ENCODE results near the gene ETNK2. TPM values are rescaled to one million over a fixed set of nuclear protein-coding genes. Genes with fewer than 3 reads are reported as not detected.

Gene ETNK2
- polyA plus RNA-seq, 4 donors: 0.22 to 52.6 (median 3.2) TPM

DNA sequence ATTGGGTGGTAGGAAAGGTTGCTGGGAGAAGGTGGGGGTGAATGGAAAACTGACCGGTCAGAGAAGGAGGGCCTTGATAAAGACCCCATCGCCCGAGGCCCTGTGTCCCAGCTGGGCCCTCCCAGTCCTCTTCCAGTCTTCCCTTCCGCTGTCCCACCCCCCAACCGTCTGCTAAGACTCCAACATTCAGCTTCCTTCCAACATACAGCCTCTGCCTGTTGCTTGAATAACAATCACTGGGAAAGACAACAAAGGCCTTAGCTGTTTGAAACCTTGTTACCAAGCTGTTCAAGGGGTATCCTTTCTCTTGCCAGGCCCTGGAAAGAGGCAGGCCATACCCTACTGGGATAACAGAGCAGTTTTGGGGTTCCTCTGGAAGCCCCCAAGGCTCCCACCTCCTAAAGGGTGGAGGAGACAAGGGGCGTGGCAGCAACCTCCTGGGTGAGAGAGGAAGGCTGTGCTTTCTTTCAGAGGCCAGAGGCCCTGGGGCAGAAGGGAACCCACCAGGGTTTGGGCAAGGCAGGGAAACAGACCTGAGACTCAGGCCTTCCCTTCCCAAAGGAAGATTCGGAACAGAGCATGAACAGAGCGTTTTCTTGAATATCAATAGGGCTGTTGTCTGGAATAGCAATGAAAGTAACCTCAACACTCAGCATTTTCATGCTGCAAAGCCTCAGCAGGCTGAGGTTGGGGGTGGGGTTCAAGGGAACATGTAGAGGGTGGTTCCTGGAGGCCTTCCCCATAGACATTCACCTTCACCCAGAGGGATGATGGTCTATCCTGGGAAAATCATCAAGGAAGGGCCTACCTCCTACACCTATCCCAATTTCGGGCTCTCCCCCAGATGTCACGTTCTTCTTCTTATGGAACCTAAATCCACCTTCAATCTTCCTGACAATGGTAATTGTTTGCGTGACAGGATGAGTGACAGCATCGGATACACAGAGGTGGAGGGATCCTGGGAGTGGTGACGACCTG lies 4.1 kb downstream of the ETNK2 start:
- FAIRE-seq (no peak), DNase-seq (no peak)
- no peaks in the 10 kb centered on the region for H3K27me3 ChIP-seq (ENCODE audit: control insufficient read depth in 3 of 3, insufficient read depth in 3 of 3, low read length in 3 of 3)
- peaks cover 0 to 66% (median 0%) of the 10 kb centered on the region in 3 donors for H3K4me1 ChIP-seq (ENCODE audit: control insufficient read depth in 3 of 3, insufficient read depth in 2 of 3, low read depth in 1 of 3, low read length in 2 of 3)
- peaks cover 0 to 40% (median 0%) of the 10 kb centered on the region in 3 donors for H3K36me3 ChIP-seq (ENCODE audit: control insufficient read depth in 3 of 3, insufficient read depth in 2 of 3, low read depth in 1 of 3, low read length in 3 of 3)
- H3K27ac ChIP-seq (ENCODE audit: low read depth in 1 of 3, low read length in 2 of 3): peak overlapping the region in 1 of 3 donors; percentile 72
- no peaks in the 10 kb centered on the region for H3K9me3 ChIP-seq (ENCODE audit: control insufficient read depth in 2 of 2, insufficient read depth in 1 of 2, low read depth in 1 of 2, low read length in 1 of 2)
- 71 to 83% (median 76%) methylated on average over 13 of the region's 13 CpGs for WGBS, 3 donors
- no peak overlapping the region for H3K4me3 ChIP-seq (ENCODE audit: low read depth in 1 of 3, low read length in 3 of 3)

DNA sequence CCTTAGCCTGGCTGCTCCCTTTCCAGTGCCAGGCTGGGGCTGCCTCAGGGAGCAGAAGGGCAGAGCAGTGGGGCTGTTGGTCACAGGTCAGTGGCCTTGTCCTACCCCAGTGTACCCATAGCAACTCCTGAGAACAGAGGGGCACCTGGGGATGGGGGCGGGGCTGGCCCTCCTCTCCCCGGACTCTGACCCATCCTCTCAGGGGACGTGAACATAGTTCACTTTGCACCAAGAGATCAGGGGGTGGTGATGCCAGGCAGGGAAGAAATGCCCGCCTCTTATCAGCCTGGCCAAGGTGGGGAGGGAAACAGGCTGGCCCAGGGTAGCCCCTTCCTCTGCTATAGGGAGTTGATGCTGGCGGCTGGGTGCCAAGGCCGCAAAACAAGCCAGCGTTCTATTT lies 4.9 kb downstream of the ETNK2 start:
- no peaks in the 10 kb centered on the region for H3K27me3 ChIP-seq (ENCODE audit: control insufficient read depth in 3 of 3, insufficient read depth in 3 of 3, low read length in 3 of 3)
- H3K4me3 ChIP-seq (ENCODE audit: low read depth in 1 of 3, low read length in 3 of 3): no peak overlapping the region
- WGBS, 3 donors: 36 to 64% (median 37%) methylated on average over 6 to 7 of the region's 7 CpGs
- peaks cover 0 to 43% (median 0%) of the 10 kb centered on the region in 3 donors for H3K36me3 ChIP-seq (ENCODE audit: control insufficient read depth in 3 of 3, insufficient read depth in 2 of 3, low read depth in 1 of 3, low read length in 3 of 3)
- peak; percentile 57 to 74 for DNase-seq
- FAIRE-seq: no peak
- no peaks in the 10 kb centered on the region for H3K9me3 ChIP-seq (ENCODE audit: control insufficient read depth in 2 of 2, insufficient read depth in 1 of 2, low read depth in 1 of 2, low read length in 1 of 2)
- H3K4me1 ChIP-seq (ENCODE audit: control insufficient read depth in 3 of 3, insufficient read depth in 2 of 3, low read depth in 1 of 3, low read length in 2 of 3): peaks cover 0 to 67% (median 0%) of the 10 kb centered on the region in 3 donors
- peak overlapping the region in 1 of 3 donors; percentile 72 for H3K27ac ChIP-seq (ENCODE audit: low read depth in 1 of 3, low read length in 2 of 3)

DNA sequence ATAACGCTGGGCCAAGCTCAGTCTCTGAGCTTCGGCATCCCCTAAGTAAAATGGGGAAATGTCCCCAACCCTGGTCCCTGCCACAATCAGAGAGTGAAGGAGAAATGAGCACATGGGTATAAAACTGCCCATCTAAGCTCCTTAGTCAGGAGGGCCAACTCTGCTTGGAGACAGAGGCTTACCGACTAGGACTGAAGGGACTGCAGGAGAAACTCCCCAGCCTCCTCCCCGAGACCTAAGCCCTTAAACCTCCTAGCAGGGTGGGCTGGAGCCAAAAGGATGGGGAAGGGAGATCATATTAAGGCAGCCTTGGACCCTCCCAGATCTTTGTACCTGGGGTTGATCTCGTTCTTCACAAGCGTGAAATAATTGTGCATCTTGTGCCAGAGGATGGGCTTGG lies 5.5 kb downstream of the ETNK2 start:
- FAIRE-seq (no peak), DNase-seq (no peak)
- peak overlapping the region in 1 of 3 donors; percentile 48 for H3K27ac ChIP-seq (ENCODE audit: low read depth in 1 of 3, low read length in 2 of 3)
- H3K9me3 ChIP-seq (ENCODE audit: control insufficient read depth in 2 of 2, insufficient read depth in 1 of 2, low read depth in 1 of 2, low read length in 1 of 2): no peaks in the 10 kb centered on the region
- peaks cover 0 to 46% (median 0%) of the 10 kb centered on the region in 3 donors for H3K36me3 ChIP-seq (ENCODE audit: control insufficient read depth in 3 of 3, insufficient read depth in 2 of 3, low read depth in 1 of 3, low read length in 3 of 3)
- H3K4me1 ChIP-seq (ENCODE audit: control insufficient read depth in 3 of 3, insufficient read depth in 2 of 3, low read depth in 1 of 3, low read length in 2 of 3): peaks cover 0 to 68% (median 0%) of the 10 kb centered on the region in 3 donors
- H3K4me3 ChIP-seq (ENCODE audit: low read depth in 1 of 3, low read length in 3 of 3): no peak overlapping the region
- WGBS, 3 donors: 72 to 87% (median 73%) methylated on average over 6 of the region's 6 CpGs
- H3K27me3 ChIP-seq (ENCODE audit: control insufficient read depth in 3 of 3, insufficient read depth in 3 of 3, low read length in 3 of 3): no peaks in the 10 kb centered on the region

DNA sequence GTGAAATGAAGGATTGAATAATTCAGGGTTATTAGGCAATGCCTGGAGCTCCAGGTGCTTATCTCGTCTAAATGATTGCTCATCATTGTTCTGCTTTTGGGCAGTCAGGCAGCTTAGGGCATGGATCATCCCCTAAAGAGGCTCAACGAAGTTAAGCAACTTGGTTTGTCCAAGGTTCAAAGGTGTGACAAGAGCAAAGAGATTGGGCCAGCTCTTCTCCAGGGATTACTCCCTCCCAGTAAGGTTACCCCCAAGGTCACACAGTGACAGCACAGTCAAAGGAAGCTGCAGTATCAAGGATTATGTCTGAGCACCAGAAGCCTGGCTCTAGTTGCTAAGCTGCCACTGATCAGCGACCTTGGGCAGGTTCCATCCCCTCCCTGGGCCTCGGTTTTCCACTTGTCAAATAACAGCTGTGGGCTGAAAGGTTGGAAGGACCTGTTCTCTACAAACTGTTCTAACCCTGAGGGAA lies 6.8 kb downstream of the ETNK2 start:
- Histone ChIP-seq H3K27ac (ENCODE audit: low read depth in 1 of 3, low read length in 2 of 3) (peak overlapping the region in 1 of 3 donors; percentile 22), H3K36me3 (ENCODE audit: control insufficient read depth in 3 of 3, insufficient read depth in 2 of 3, low read depth in 1 of 3, low read length in 3 of 3) (peaks cover 0 to 51% (median 0%) of the 10 kb centered on the region in 3 donors), H3K4me3 (ENCODE audit: low read depth in 1 of 3, low read length in 3 of 3) (no peak overlapping the region), H3K4me1 (ENCODE audit: control insufficient read depth in 3 of 3, insufficient read depth in 2 of 3, low read depth in 1 of 3, low read length in 2 of 3) (peaks cover 0 to 63% (median 0%) of the 10 kb centered on the region in 3 donors), H3K27me3 (ENCODE audit: control insufficient read depth in 3 of 3, insufficient read depth in 3 of 3, low read length in 3 of 3) (no peaks in the 10 kb centered on the region), H3K9me3 (ENCODE audit: control insufficient read depth in 2 of 2, insufficient read depth in 1 of 2, low read depth in 1 of 2, low read length in 1 of 2) (no peaks in the 10 kb centered on the region)
- DNase-seq (peak in 1 of 2 donors; percentile 48), FAIRE-seq (no peak)
- 40 to 55% (median 43%) methylated on average over 4 of the region's 4 CpGs for WGBS, 3 donors

DNA sequence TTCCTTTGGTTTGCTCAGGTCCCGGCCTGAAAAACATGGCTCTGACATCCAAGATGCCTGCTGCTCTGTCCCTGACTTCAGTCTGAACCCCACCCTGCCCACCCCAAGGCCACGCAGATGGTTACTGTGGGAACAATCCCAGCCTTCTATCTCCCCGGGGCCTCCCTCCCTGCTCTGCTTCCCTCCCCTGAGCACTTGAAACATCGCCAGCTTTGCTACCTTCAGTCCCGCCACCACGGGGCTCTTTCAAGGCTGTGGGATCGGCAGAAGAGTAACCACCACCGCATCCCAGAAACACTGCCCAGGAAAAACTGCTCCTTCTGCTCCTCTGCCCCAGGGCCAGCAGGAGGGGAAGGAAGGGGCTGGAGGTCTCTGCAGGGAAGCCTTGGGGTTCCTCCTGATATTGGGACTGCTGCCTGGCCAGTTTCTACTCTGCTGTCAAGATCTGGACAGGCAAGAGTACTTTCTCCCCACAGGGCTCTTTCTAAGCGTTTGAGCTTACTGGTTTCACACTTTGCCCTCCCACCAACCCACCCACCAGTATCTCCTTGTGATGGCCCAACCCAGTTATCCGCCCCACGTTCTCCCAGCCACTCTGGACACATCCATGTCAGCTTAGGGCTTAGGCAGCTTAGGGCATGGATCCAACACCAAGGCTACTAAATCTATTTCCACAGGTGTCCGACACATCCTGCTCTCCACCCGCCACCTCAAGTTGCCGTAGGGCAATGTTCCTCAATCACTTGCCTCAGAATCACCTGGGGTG lies 8.4 kb downstream of the ETNK2 start:
- H3K4me3 ChIP-seq (ENCODE audit: low read depth in 1 of 3, low read length in 3 of 3): no peak overlapping the region
- DNase-seq: no peak
- WGBS, 3 donors: 61 to 77% (median 61%) methylated on average over 14 of the region's 14 CpGs
- no peaks in the 10 kb centered on the region for H3K9me3 ChIP-seq (ENCODE audit: control insufficient read depth in 2 of 2, insufficient read depth in 1 of 2, low read depth in 1 of 2, low read length in 1 of 2)
- H3K27me3 ChIP-seq (ENCODE audit: control insufficient read depth in 3 of 3, insufficient read depth in 3 of 3, low read length in 3 of 3): no peaks in the 10 kb centered on the region
- peaks cover 0 to 63% (median 0%) of the 10 kb centered on the region in 3 donors for H3K4me1 ChIP-seq (ENCODE audit: control insufficient read depth in 3 of 3, insufficient read depth in 2 of 3, low read depth in 1 of 3, low read length in 2 of 3)
- no peak overlapping the region for H3K27ac ChIP-seq (ENCODE audit: low read depth in 1 of 3, low read length in 2 of 3)
- no peak for FAIRE-seq
- H3K36me3 ChIP-seq (ENCODE audit: control insufficient read depth in 3 of 3, insufficient read depth in 2 of 3, low read depth in 1 of 3, low read length in 3 of 3): peaks cover 0 to 57% (median 0%) of the 10 kb centered on the region in 3 donors

DNA sequence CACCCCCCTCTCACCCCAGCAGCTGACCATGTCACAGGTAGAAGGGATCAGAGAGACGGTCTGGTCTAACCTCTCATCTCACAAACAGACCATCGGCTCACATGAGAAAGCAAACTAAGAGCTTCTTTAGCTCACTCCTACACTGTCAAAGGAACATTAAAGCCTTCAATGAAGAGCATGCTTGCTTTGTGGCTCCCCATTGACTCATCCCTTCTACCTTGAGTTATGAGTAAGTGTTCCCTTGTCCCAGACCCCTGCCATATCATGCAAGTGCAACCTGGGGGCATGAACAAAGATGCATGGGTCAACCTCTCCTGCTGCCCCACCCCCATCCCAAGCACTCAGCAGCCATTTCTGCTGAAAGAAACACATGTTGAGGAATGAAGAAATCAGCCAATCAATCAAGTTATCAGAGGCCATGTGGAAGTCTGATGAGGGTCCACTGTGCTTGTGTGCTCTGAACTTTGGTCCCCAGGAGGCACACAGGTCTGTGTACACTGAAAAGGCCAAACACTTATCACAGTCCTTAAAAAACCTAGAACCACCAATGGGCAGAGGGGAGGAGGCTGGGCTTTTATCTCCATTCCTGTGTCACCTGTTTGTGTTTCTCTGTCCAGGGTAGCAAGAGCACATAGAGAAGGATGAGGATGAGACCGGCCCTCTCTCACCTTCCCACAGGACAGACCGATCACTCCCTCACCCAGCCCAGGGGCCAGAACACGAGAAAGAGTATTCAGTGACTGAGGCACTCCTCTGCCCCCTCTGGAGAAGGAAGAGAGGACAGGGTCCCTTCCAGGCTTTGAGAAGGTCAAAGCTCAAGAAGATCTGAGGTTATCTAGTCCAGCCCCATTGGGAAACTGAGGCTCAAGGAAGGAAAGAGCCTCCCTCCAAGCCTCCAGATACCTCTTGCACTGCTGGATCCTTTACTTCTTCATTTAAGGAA lies 9.5 kb downstream of the ETNK2 start:
- 79 to 89% (median 80%) methylated on average over 5 of the region's 5 CpGs for WGBS, 3 donors
- Histone ChIP-seq H3K36me3 (ENCODE audit: control insufficient read depth in 3 of 3, insufficient read depth in 2 of 3, low read depth in 1 of 3, low read length in 3 of 3) (peaks cover 0 to 59% (median 0%) of the 10 kb centered on the region in 3 donors), H3K27ac (ENCODE audit: low read depth in 1 of 3, low read length in 2 of 3) (peak overlapping the region in 1 of 3 donors; percentile 29), H3K4me1 (ENCODE audit: control insufficient read depth in 3 of 3, insufficient read depth in 2 of 3, low read depth in 1 of 3, low read length in 2 of 3) (peaks cover 0 to 51% (median 0%) of the 10 kb centered on the region in 3 donors), H3K27me3 (ENCODE audit: control insufficient read depth in 3 of 3, insufficient read depth in 3 of 3, low read length in 3 of 3) (no peaks in the 10 kb centered on the region), H3K4me3 (ENCODE audit: low read depth in 1 of 3, low read length in 3 of 3) (no peak overlapping the region), H3K9me3 (ENCODE audit: control insufficient read depth in 2 of 2, insufficient read depth in 1 of 2, low read depth in 1 of 2, low read length in 1 of 2) (no peaks in the 10 kb centered on the region)
- DNase-seq (peak in 1 of 2 donors; percentile 52), FAIRE-seq (no peak)

DNA sequence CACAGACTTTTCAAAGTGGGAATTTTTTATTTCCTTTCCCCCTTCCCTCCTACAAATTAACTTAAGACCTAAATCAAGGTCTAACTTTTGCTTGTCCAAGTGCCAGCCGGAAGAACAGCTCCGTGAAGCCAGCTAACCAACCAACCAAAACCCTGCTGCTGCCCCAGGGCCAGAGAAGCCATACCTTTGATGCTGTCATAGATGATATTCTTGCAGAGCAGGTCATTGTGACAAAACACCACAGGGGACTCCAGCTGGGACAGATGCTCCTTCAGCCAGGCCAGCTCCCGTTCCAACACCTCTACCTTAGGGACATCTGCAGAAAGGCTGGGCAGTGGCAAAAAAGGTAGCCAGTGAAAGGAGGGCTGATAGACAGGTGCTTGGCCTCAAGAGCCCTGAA lies 10.7 kb downstream of the ETNK2 start:
- Histone ChIP-seq H3K4me1 (ENCODE audit: control insufficient read depth in 3 of 3, insufficient read depth in 2 of 3, low read depth in 1 of 3, low read length in 2 of 3) (peaks cover 0 to 40% (median 0%) of the 10 kb centered on the region in 3 donors), H3K36me3 (ENCODE audit: control insufficient read depth in 3 of 3, insufficient read depth in 2 of 3, low read depth in 1 of 3, low read length in 3 of 3) (peaks cover 0 to 62% (median 0%) of the 10 kb centered on the region in 3 donors), H3K27ac (ENCODE audit: low read depth in 1 of 3, low read length in 2 of 3) (no peak overlapping the region), H3K4me3 (ENCODE audit: low read depth in 1 of 3, low read length in 3 of 3) (no peak overlapping the region), H3K27me3 (ENCODE audit: control insufficient read depth in 3 of 3, insufficient read depth in 3 of 3, low read length in 3 of 3) (no peaks in the 10 kb centered on the region), H3K9me3 (ENCODE audit: control insufficient read depth in 2 of 2, insufficient read depth in 1 of 2, low read depth in 1 of 2, low read length in 1 of 2) (no peaks in the 10 kb centered on the region)
- DNase-seq (no peak), FAIRE-seq (no peak)
- 88 to 95% (median 94%) methylated on average over 3 of the region's 3 CpGs for WGBS, 3 donors

All from small intestine (tissue), 7 donors.